HG03097 (cell line): Measurements from ENCODE around the gene TRPM8.

Source experiments
- ATAC-seq: cut with Tn5 transposase; IDR thresholded peaks from one replicate; pipeline ENCODE4 v1.9.1; 2021; ENCODE audit not compliant: unreplicated experiment, low FRiP score

Gene TRPM8

DNA sequence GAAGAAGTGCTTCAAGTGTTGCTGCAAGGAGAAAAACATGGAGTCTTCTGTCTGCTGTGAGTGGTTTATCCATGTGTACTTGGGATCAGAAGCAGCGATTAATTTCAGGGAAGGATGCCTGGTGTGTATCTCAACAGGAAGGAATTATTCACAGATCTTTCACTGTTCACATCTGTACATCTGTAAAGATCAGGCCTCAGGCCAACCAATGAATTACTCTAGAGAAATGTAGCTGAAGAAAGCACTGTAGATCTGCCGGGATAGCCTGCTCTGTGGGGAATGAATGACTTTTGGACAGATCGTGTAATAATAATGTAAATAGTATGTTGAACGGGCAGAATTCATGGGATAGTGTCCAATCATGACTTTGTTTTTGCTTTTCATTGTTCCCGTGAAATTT lies 79.3 kb downstream of the TRPM8 start:
- ATAC-seq: no peak

DNA sequence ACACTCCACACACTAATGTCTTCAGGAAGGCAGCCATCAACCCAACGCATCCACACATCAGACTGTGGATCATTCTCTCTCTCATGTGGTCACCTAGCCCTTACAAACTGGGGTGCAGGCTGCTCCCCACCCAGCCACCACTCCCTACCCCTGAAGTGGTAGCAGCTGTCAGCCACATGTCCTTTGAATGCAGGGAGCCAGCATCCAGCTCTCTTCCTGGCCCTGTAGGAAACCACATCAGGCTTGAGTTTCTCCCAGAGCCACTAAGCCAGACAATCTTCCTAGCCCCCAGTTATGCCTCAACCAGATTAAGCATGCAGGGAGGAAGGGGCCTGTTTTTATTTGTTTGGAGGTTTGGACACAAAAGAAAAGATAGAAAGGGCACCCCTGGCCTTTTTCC lies 80.5 kb downstream of the TRPM8 start:
- no peak for ATAC-seq

DNA sequence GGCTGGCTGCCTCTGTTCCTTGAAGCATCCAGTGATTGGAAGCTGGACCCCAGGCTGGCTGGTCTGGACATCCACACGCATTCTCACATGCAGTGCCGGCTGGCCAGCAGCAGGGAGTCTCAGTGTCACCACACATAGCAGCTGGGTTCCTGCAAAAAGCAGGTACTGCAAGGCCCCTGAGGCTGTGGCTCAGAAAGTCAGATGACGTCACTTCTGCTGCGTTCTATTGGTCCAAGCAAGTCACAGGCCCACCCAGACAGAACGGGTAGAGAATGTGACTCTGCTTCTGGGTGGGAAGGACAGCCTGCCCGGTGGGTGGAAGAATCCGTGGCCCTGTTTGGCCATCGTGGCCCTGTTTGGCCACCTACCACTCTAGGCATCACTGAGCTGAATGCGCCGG lies 82.0 kb downstream of the TRPM8 start:
- no peak for ATAC-seq

DNA sequence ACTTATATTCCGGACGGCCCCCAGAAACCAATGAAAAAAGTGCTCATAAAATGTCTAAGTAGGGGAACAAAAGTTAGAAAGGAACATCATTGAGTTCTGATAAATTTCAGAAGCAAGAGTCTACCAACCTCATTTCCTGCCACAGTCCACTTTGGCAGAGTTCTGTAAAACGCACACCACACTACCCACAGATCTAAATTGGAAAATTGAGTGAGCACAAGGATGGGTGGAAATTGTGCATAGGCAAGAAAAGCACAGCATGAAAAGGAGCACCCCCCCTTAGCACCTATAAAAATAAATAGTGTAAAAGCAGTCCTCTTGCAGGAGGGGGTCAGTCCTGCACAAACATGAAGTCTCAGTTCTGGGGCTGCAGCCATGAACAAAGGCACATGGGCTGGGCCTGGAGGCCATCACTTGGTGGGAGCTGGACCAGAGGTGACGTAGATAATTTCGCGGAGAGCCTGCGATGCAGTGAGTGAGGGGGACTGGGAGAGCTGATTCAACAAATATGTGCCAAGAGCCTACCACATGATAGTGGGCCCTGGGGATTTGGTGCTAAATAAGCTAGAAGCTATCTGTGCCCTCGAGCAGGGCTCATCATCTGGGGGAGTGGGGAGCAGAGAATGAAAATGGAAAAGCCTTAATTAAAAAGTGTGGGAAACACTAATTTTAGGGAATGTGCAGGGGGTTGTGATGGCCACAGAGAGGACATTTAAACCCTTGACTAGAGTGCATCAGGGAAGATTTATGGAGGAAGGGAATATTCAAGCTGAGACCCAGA lies 84.4 kb downstream of the TRPM8 start:
- no peak for ATAC-seq

DNA sequence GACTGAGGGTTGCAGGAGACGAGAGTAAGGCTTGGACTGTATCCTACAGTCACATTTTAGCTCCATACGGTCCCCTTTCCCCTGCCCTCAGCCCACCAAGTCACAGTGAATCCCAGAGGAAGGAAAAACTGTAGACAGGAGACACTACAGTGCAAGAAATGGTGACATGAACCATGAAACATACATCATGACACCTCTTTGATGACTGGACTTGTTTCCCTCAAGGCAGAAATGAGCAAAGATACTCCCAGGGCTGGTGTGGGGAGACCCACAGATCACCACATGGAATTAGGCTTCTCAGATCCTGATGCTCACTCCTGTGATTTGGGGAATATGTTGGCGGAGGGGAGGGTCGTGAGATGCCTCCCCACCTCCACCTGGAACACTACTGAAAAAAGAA lies 85.1 kb downstream of the TRPM8 start:
- no peak for ATAC-seq

DNA sequence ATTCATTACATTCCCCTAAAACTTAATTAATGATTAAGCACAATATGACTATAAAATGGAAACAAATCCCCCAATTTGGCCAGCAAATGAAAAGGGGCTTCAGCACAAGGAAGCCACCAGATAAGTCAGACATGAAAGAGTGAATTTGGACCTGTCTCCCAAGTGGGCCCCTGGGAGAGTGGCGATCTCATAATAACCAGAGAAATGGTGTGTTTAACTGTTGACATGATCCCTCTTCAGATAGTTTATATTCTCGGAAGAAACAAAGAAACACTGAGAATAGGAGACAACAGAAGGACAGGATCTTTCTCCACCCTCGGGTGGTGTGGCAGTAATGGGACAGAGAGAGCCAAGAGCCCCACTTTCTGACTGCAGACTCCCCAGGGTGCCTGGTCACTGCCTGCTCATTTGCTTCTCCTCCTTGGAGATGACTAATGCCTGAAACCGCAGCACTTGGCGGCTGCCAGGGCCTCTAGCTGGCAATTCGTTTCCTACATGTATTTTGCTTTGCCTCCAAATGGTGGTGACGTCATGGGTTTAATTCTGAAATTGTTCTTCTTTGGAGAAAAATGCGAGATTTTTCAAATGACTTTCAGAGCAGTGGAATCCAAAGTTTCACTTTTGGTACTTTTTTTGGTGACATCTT lies 86.9 kb downstream of the TRPM8 start:
- ATAC-seq: no peak

DNA sequence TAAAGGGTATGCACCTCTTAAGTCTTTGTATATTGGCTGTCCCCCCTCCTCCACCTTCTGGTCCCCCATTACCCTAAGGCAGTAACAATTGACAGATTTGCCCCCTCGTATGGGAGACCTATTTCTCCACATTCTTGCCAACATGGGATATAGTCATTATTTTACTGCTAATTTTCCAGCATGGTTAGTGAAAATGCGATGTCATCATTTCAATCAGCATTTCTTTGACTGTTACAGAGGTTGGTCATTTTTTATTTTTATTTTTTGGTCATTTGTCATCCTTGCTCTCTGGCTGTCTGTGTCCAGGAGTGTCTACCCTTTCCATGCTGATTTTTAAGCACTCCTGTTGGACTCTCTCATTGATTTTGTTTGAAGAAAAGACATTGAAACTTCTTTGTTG lies 88.0 kb downstream of the TRPM8 start:
- no peak for ATAC-seq

DNA sequence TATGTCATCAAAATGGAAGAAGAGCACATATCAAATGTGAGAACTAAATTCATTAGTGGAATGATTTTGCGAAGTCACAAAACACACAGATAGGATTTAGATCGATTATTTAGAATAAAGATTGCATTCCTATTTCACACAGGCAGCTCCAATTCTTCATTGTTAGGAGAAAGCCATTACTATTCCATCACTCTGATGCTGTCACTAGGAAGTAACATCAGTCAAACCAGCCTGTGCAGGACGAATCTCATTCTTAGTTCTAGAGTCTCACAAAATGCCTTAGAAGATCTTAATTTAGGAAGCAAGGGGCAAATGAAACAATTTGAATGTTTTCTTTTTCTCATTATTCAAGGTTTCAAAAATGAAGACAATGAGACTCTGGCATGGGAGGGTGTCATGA lies 89.3 kb downstream of the TRPM8 start:
- ATAC-seq: no peak

DNA sequence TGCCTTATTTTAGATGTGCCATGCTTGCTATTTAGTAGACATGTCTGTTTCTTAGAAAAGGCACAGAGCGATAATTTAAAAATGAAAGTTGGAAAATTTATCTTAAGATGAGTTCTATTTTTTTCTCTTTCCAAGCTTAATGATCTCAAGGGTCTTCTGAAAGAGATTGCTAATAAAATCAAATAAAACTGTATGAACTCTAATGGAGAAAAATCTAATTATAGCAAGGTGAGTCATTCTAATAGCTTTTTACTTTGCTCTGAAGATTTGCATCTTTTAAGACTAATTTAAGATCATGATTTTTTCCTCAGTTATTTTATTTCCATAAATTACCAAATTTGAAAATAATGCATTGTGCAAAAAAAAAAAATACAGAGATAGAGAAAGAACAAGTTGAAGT lies 97.3 kb downstream of the TRPM8 start:
- ATAC-seq: no peak

DNA sequence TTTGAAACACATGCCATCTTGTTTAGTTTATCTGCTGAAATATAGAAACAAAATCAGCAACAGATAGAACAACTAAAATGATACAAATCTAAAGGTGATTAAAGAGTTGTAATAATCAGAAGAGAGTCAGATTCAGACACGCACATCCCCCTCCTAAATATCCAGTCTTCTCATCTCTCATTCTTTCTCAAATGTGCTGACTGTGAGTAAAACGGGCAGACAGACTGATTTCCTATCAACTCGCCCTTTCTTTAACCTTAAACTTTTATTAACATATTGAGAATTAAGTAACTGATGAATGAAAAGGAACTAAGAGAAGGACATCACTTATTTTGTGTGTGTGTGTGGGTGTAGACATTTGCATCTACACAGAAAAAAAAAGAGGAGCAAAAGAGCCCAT lies 98.7 kb downstream of the TRPM8 start:
- no peak for ATAC-seq

DNA sequence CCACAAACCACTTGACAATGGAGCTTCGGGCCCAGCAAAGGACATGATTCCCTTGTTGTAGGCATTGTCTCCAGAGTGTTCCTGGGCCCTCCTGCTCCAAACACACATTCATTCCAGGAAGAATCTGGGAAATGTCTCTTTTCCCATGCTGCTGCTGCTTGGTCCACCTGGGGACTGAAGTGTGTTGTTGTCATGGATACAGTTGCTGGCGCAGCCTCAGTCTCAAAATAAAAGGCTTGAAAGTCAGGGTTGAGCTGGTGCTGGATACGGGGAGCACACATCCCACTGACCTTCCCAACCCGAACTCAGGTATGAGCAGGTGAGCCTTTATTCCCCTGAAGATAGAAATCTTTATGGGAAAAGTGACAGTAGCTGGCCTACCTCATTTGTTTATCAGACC lies 102.7 kb downstream of the TRPM8 start:
- ATAC-seq: no peak

DNA sequence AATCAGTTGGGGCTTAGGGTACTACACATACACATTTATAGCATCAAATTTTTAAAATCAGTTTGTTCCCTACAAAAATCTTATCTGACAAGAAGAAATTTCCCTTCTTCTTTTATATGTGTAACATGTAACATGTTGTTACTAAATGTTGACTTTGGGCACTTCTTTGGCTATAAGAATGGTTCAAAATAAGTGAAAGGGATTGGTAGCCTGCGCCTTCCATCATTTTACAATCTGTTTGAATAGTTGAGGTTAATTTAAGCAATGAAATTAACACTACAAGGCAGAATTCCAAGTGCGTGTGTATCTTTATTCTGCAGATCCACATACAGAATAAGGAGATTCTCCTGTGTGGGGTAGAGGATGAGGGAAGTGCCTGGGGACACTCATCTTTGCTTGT lies 103.2 kb downstream of the TRPM8 start:
- ATAC-seq: no peak

DNA sequence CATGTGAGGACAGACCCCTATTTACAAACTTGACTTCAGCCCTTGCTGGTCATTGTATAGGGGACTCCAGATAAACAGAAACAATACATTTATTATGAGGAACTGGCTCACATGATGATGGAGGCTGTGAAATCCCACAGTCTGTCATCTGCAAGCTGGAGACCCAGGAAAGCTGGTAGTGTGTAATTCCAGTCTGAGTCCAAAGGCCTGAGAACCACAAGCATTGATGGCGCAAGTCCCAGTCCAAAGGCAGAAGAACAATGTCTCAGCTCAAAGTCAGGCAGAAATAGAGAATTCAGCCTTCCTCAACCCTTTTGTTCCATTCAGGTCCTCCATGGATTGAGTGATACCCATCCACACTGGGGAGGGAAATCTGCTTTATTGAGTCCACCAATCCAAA lies 105.3 kb downstream of the TRPM8 start:
- no peak for ATAC-seq

DNA sequence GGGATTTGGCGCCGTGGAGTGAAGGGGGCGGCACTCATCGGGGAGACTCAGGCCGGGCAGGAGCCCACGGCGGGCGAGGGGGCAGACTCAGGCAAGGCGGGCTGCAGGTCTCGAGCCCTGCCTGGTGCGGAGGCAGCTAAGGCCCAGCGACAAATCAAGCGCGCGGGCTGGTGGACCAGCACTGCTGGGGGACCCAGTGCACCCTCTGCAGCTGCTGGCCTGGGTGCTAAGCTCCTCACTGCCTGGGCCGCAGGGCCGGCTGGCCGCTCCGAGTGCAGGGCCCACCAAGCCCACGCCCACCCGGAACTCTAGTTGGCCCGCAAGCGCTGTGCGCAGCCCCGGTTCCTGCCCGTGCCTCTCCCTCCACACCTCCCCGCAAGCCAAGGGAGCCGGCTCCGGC lies 107.1 kb downstream of the TRPM8 start:
- ATAC-seq: no peak

DNA sequence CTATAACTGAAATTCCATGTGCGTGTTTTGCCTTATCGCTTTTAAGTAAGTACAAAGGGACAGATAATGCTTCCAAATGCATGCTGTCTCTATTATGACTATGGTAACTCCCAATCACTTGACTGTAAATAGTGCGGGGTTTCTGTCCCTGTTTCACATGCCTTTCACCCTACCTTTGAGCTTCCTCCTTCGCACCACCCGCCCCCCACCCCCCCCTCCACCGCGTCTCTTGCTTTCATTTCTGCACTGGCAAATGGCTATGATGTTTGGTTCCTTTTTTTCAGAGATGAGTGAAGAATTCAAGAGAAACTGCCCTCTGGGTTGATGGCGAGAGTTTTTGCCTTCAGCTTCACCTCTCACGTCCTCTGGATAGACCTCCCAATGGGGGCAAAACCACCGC lies 108.3 kb downstream of the TRPM8 start:
- ATAC-seq: no peak

DNA sequence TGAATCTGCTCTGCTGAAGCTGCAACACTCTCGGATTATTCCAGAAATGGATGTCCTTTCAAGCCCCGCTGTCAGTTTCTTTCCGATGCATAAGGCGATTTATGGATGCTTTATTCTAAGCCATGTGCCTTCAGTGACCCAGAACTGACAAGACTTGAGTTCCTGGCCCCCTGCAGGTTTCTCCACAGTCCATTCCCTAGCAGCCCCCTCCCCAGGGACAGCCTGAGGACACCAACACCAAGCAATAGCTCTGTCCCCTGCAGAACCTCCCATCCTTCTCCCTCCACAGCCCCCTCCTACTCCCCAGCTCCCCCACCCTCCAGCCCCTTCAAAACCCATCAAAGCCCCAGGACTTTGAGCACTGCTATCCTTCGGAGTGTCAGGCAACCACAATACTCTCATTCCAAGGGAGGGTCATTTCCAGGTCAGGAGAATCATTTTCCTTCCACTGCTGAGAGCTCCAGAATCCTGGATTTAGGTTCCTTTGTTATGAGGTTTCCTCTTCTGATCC lies 108.8 kb downstream of the TRPM8 start:
- ATAC-seq: no peak

DNA sequence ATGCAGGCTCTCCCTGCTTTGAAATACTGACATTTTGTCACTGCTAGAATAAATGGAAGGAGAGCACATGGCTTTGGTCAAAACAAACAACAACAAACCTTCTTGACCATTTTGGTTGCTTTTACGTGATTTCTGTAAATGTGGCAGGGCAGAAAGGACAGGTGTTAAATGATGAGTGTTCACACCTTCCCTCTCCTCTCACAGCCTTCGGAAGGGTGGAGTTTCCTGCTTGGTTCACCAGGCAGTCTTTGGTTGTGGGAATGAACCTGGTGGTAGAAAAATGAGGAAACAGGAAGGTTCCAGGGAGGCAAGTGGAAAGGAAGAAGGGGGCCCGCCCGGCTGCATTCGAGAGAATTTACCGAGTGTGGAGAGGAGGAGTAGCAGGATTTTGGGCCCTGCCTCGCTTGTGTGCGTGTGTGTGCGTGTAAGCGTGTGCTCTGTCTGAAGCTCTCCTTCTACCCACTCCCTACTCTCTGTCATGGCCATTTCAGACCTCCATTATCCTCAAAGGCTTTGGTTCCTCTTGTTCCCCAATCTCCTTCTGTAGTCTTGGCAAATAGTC lies 109.6 kb downstream of the TRPM8 start:
- no peak for ATAC-seq

DNA sequence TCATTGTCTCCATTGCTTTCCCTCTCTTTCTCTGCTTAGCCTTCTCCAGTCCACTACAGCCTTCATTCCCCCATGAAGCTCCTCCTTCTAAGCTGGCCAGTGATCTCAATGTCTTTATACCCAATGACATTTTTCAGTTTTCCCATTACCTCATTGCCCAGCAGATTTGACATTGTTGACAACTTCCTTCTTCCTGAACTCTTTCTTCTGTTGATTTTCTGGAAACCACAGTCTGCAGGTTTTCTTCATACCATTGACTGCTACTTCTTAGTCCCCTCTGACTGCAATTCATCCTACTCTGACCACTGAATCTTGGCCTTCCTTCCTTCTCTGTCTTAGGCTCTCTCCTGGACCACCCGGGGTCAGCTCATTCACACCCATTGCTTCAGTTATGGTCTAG lies 110.5 kb downstream of the TRPM8 start:
- no peak for ATAC-seq

DNA sequence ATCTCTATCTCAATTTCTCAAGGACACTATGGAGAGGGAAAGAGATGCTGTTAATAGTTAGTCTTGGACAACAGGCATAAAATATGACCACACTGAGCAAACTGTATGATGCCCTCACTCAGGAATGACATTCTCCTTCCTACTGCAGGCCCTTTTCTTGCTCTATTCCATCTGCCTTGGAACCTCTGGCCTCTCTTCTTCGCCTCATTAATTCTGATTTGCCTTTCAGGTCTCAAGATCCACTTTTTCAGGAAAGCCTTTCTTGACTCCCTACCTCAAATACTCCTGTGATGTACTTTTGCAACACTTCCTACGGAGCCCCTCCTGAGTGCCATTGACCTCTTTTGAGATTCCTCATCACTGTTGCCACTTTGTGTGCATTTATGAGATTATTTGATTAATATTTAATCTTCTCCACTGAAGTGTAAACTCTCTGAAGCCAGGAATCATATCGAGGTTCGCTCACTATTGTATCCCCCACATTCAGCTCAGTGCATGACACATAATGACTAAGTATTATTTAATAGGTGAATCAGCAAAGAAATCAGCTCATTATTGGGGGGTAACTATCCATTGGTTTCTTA lies 112.1 kb downstream of the TRPM8 start:
- ATAC-seq: no peak

DNA sequence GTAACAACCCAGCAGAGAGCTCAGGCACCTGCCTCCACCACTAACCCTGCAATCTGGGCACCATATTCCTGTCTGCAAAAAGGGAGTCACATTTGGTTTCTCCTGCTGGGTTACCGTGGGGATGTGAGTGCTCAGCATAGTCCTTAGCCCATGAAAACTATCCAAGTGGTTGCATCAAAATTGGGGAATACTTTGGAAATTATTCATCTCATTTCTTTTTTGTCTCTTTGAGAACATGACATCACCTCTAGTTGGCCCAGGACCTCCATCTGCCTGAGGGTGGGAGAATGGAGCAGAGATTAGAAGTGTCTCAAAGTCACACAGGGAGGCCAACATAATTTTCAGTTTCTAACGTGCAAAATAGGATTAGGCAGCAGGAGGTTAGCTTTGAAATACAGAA lies 114.0 kb downstream of the TRPM8 start:
- no peak for ATAC-seq

DNA sequence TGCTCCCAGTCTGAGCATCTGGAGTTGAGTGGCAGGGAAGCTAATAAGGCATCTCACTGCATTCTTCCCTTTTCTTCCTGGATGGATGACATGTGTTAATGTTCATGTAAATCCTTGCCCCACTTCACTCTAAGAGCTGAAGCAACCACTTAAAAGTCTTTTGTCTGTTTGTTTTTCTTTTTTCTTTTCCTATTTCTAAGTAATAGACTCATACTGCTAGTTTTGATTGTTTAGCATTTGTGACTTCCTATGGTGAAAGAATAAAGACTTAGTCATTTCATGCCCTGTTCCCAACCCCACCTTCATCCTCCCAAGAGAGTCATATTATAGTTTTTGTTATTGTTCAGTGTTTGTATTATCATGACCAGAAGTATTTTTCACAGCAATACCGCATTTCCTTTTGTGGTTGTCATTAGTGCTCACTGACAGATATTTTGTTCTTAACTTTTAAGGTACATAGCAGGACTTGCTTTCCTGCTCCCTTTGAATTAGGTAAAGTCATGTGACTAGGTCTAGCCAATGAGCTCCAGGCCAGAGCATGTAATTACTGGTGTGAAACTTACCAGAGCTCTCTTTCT lies 115.2 kb downstream of the TRPM8 start:
- no peak for ATAC-seq
